SW 1271 (cell line): ENCODE data around the gene GBE1.

Experiments
- DNase-seq, 2 experiments: peaks; one replicate each; lab custom pipeline; 2025; lab: John Stamatoyannopoulos, UW

GBE1 gene

GRCh38 chr3:81468391-81468790, 293.1 kb downstream of the GBE1 start:
- DNase-seq: no peak

DNA sequence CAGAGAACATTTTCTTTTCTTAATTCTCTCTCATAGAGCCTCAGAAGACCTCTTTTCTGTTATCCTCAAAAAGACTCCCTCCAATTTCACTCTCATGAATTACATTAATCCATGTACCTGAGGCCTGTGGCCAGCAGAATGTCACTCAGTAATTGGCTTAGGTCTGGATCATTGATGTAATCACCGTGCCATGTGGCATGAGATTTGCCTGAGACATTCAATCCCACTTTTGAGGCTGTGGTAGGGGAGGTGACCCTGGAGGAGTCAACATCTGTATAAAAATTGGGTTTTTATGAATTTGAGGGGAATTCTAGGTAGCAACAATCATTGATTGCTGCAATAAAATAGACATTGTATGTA, 295.3 kb downstream of the GBE1 start:
- DNase-seq: no peak

DNA sequence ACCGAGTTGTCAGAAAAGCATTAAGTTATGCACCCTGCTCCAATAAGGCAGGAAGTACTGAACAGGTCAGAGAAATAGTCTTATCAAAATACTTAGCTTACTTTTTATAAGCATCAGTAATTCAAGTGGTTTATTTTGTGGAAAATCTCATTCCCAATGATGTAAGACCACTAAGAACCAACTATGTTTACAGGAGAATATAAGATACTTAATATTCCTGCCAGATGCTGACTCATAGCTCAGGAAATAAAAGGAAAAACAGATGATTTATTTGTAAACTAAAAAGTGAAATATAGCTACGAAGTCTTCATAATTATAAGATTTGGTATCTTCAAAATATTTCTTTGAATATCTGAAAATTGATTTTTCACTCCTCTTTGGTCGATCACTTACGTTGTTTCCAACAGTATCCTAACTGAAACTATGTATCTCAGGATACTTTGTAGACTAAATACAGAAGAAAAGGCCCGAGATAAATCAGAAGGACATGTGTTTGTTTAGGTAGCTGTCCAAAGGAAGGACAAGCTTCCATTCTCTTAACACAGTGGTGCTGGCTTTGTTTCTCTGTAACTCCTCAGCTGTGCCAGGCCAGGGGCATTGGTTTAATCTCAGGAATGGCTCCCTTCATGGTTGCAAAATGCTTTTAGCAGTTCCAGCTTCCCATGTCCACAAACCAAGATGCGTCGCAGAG, 295.8 kb downstream of the GBE1 start:
- no peak for DNase-seq

DNA sequence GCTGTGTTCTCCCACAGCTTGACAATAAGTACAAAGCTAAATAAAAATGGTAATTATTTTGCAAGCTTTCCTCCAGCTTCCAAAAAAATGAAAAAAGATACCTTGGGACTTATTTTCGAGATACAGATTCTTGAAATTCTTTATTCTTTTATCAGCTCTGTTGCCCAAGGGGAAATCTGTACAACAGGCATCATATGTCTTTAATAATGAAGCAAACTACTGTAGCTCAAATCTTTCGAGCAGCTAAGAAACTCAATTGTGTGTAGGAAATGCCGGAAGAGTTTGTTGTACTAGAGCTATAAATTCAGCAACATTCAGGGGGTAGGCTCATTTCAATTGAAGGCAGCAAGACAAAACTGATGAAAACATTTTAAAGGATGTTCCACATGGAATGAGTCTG, 297.7 kb downstream of the GBE1 start:
- DNase-seq: no peak

GRCh38 chr3:81462921-81463320, 298.5 kb downstream of the GBE1 start:
- no peak for DNase-seq

- no peak for DNase-seq
Measured at GRCh38 chr3:81459733-81460132, 301.7 kb downstream of the GBE1 start.

DNA sequence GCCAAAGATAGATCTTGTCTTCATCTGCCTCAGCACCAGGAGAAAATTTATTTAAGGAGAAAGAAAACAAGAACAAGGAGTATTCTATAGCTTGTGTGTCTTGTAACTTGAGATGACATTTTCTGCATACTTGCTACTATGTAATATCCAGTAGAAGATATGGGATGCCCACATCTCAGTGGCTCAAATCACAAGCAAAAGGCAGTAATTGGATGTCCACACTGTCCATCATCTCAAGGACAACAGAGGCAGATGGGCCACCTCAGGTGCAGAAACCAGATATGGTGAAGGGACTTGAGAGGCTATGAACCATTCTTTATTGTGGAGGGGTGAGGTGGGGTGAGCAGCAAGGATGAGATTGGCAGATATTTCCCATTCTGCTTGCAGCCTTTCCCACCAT, 309.0 kb downstream of the GBE1 start:
- DNase-seq: no peak

DNA sequence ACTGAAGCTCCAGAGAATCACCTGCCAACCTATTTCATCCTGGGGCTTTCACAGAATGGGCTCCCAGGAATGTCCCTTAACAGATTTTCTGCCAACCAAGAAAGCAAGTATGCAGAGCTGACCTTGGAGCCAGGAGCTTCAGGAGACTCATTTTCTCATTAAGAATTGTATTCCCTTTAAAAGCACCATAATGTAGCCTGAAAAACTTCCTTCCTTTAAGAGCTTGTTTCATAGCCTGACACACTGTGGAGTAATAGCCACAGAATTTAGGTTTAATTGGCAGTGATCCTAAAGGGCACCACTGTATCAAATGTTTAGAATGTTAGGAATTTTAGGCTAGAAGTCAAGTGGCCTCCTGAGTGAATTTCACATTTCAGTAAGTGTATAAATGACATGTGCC, 309.8 kb downstream of the GBE1 start:
- DNase-seq: no peak

DNA sequence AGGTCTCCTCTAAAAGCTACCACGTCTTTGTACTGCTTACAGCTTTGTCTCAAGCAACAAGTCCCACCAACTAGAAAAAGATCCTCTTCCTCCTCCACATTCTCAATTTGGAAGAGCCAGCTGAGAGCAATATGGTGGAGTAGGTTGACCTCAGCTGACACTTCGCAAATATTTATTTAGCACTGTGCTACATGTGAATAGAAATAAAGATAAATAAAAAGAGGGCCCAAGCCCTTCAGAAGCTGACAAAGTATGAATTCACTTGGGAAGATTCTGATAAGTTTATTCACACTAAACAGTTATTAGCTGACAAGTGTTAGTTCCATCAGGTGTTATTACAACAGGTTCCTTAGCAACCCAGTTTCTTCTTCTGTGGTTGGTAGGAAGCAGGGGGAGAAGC, 310.3 kb downstream of the GBE1 start:
- DNase-seq: no peak

DNA sequence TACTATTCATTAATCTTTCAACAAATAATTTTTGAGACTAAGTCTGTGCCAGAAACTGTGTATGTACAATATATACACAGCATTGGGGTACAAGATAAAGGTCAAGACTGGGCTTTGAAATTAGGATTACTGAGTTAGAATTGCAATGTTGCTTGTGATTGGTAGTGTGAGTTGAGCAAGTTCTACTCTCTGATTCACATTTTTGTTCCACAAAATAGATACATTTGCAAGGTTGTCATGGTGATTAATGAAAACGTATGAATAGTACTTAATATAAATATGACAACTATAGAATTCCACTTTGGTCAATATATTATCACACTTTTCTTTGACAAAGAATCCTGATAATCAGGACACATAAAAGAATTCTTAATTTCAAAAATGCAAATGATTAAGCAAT, 314.6 kb downstream of the GBE1 start:
- no peak for DNase-seq

DNA sequence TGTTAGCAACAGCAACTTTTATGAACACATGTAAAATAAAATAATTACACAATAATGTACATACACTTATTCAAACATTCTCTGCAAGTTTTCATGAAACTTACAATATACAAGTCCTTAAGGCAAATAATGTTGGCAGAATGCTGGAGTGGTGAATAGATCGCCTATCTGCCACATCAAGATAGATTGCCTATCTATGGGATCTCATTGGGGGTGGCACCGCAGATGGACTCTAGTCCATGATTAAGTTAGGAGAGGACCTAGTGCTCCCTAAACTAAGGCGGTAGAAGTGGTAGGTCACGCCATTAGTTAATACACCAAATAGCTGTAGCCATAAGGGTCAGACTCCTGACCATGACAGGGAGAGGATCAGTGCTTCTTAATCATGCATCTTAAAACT, 315.7 kb downstream of the GBE1 start:
- no peak for DNase-seq

DNA sequence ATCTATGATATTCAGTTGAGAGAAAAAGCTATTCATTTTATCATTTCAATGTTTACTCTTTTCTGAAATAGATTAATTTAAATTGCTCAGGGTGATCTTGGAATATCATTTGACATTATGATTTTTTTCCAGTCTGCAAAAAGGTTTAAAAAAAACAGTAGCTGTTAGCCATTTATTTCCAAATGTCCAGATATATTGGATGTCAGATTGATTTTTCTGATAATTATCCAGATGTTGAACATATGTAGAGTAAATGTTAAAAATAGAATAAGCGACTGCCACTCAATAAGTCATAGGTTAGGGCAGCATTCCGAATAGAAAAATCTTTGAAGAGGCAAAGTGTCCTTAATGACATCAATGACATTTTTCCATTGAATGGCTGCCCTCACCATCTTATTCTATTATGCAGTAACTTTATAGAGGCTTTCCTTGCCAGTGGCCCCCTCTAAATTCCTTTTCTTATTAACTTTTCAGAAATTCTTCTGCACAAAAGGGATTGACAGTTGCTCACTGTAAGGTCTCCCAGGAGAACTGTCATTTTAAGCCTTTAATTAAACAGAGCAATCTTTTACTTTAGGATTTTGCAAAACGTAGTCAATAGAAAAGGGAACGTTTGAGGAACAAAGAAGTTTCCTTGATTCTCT, 316.5 kb downstream of the GBE1 start:
- DNase-seq: no peak

GRCh38 chr3:81443958-81444357, 317.5 kb downstream of the GBE1 start:
- DNase-seq: no peak

GRCh38 chr3:81443457-81443782, 318.0 kb downstream of the GBE1 start:
- DNase-seq: no peak

GRCh38 chr3:81442758-81443456, 318.5 kb downstream of the GBE1 start:
- no peak for DNase-seq

DNA sequence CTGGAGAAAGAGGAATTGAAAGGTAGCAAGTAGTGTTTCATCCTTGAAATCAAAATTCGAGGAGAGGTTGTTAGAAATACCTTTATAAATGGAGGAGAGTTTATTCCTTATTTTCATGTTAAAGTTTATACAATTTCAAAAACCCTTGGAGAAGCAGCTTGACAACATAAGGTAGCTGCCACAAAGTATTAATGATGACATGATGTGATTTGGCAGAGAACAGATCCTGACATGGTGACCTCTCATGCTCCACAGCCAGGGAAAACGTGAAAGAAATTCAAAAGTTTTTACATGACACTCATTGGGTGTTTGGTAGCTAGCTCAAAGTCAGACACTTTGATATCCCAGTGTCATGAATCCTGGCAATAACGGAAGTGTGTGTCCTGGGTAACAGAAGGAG, 320.8 kb downstream of the GBE1 start:
- no peak for DNase-seq
